Measurements from ENCODE around the gene ADAP1.

DNA sequence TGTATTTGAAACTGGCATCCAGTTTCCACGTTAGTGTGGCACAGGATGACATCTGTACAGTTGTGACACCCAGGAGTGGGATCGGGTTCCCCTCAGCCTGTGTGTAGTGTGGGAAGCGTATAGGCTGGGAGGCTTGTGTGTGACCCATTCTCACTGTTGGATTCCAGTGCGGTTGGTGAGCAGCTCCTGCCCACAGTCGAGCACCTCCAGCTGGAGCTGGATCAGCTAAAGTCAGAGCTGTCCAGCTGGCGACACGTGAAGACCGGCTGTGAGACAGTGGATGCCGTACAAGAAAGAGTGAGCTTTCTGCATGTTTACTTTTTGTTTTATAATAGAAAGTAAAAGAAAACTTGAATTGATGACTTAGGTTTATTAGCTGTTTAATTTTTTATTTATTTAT, 96.8 kb downstream of the ADAP1 start:
- TF ChIP-seq, protein P1, sequence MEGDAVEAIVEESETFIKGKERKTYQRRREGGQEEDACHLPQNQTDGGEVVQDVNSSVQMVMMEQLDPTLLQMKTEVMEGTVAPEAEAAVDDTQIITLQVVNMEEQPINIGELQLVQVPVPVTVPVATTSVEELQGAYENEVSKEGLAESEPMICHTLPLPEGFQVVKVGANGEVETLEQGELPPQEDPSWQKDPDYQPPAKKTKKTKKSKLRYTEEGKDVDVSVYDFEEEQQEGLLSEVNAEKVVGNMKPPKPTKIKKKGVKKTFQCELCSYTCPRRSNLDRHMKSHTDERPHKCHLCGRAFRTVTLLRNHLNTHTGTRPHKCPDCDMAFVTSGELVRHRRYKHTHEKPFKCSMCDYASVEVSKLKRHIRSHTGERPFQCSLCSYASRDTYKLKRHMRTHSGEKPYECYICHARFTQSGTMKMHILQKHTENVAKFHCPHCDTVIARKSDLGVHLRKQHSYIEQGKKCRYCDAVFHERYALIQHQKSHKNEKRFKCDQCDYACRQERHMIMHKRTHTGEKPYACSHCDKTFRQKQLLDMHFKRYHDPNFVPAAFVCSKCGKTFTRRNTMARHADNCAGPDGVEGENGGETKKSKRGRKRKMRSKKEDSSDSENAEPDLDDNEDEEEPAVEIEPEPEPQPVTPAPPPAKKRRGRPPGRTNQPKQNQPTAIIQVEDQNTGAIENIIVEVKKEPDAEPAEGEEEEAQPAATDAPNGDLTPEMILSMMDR (IDR thresholded peaks at IDR 0.05) = no peak
- TF ChIP-seq POLR2A (IDR thresholded peaks at IDR 0.05) (no peak), POLR2AphosphoS5 (IDR thresholded peaks at IDR 0.05) (no peak)
